ENCODE measurements around the gene LRRC36. TPM values are rescaled to one million over a fixed set of nuclear protein-coding genes. Genes with fewer than 3 reads are reported as not detected.

LRRC36 gene
- total and polyA plus RNA-seq, 2 donors (not counting 3 experiments of a cell fraction or from before 2014, with no cell fraction given): 0.30 to 2.0 TPM

GRCh38 chr16:67370661-67371060 lies 44.0 kb downstream of the LRRC36 start:
- intact Hi-C loops (cut with micrococcal nuclease): loop anchor here (5.0 kb wide), 1 partner anchor 77 kb away; no protein-coding TSS in a partner anchor

More at GRCh38 chr16:67370661-67371060, 44.0 kb downstream of the LRRC36 start:
- Histone ChIP-seq H3K4me2 (ENCODE audit: insufficient read depth, low read length) (no peak overlapping the region), H3K27ac (ENCODE audit: insufficient read depth, low read depth, low read length) (no peak overlapping the region), H4K20me1 (replicated peaks; ENCODE audit: control insufficient read depth, extremely low read depth, insufficient read depth, low read length) (no peaks in the 10 kb centered on the region), H3K4me1 (ENCODE audit: control insufficient read depth, extremely low read depth, insufficient read depth, low read length) (no peaks in the 10 kb centered on the region), H3K36me3 (ENCODE audit: control insufficient read depth in 2 of 2, extremely low read depth in 1 of 2, insufficient read depth in 2 of 2, low read length in 2 of 2) (no peaks in the 10 kb centered on the region), H3K9me1 (replicated peaks; ENCODE audit: control insufficient read depth, extremely low read depth, insufficient read depth, low read length) (no peaks in the 10 kb centered on the region), H2AFZ (ENCODE audit: low read depth, low read length) (no peak overlapping the region), H3K4me3 (replicated peaks in 1 of 3; ENCODE audit: insufficient read depth in 1 of 3, low read depth in 1 of 3, low read length in 3 of 3) (no peak overlapping the region), H3K79me2 (ENCODE audit: control insufficient read depth, insufficient read depth, low read length) (no peaks in the 10 kb centered on the region), H3K9me3 (replicated peaks; ENCODE audit: control insufficient read depth, insufficient read depth, low read length) (no peaks in the 10 kb centered on the region), H3K9ac (replicated peaks; ENCODE audit: extremely low read depth, insufficient read depth, low read length) (no peak overlapping the region), H3K27me3 (ENCODE audit: control insufficient read depth in 2 of 2, insufficient read depth in 2 of 2, low read length in 2 of 2) (peaks cover 3 to 14% of the 10 kb centered on the region in 2 experiments)
- ChIA-PET CTCF (interaction anchor here (1.0 to 1.2 kb wide), 3 partner anchors 23 to 57 kb away, joined by 3 to 4 read pairs (median 4); partner anchors contain the start of gene TPPP3), POLR2A (interaction anchor here (0.7 kb wide), 1 partner anchor 86 kb away, joined by 8 read pairs; no protein-coding TSS in a partner anchor)
- dilution Hi-C loops (cut with MboI; ENCODE audit: extremely low pct_ligation_motif_present, low sequenced_read_pairs): no loop called here
- no peak for FAIRE-seq
- no peak for TF ChIP-seq POLR2A (IDR thresholded peaks at IDR 0.05; ENCODE audit: low read depth, low read length)
- TF ChIP-seq CTCF (IDR thresholded peaks at IDR 0.05; ENCODE audit: extremely low read depth in 1 of 2, insufficient read depth in 1 of 2, low read depth in 1 of 2, low read length in 2 of 2): no peak
- no peak for TF ChIP-seq FOS (IDR thresholded peaks at IDR 0.05; ENCODE audit: borderline replicate concordance, insufficient read depth, low read length)
- TF ChIP-seq MAX (IDR thresholded peaks at IDR 0.05; ENCODE audit: insufficient read depth, insufficient read length): no peak
- TF ChIP-seq POLR2AphosphoS5 (IDR thresholded peaks at IDR 0.05; ENCODE audit: insufficient read depth, low read depth, low read length): no peak
- DNase-seq (ENCODE audit: low read depth, low spot score): no peak
- BruUV-seq (replicated peaks): no TSS peak
